B cell (primary cell): Measurements from ENCODE around the gene GPC2.

Experiments used
- CTCF ChIP-seq: fragments of 200-600 bp; IDR thresholded peaks from one replicate; pipeline ENCODE4 v1.8.0; 2022; ENCODE audit warnings: antibody characterized with exemption, mild to moderate bottlenecking
- EZH2 ChIP-seq: IDR thresholded peaks from 2 replicates; pipeline ENCODE4 v1.6.1; 2012; ENCODE audit warnings: borderline replicate concordance, low read depth, mild to moderate bottlenecking, moderate library complexity, low read length; ENCODE audit not compliant: insufficient read depth, poor library complexity, severe bottlenecking

DNA sequence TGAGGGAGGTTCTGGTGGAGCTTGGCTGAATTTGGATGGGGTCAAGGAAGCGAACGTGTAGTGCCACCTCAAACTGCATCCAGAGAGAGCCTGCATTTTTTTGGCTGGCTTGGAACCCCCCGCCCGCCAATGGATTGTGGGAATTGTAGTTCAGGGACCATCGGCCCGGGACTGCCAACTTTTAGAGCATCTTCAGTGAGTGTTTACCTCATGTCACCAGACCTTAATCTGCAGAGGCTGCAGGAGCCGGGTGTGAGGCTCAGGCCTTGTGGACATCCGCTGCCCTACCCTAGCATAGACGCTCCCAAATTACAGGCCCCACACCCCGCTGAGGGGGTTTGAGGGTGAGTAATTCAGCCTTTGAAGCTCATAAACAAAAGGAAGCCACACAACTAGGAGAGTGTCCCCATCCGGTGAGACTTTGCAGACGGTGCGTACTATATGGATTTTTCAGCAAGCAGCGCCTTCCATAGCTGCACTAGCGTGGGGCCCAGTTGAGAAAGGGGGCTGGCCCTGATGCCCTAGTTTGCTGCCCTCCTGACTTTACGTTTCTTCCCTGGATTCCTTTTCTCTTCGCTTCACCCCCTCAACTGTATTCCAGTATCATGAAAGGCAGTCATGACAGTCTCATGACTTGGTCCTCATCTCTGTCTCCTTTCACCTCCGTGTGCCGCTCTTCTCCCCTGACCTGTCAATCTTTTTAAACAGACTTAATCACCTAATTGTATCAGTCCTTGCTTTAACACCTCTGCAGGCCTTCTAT, 57.0 kb downstream of the GPC2 start:
- TF ChIP-seq CTCF (no peak), EZH2 (no peak)
